HG03175 (cell line): Measurements from ENCODE around the gene BRME1.
"Not testable (repeated sequence)": the region's sequence is repeated elsewhere in the genome, so short reads cannot be mapped to it uniquely, and the experiment has no call there.

Experiments used
- ATAC-seq: cut with Tn5 transposase; IDR thresholded peaks from one replicate; pipeline ENCODE4 v1.9.1; 2021; ENCODE audit warnings: mild to moderate bottlenecking, moderate library complexity; ENCODE audit not compliant: unreplicated experiment

BRME1 gene

GRCh38 chr19:13929340-13929739 is 23.4 kb upstream of the BRME1 start:
- no peak for ATAC-seq

- ATAC-seq, result no peak
Observed at GRCh38 chr19:13926715-13927114, 20.8 kb upstream of the BRME1 start.

GRCh38 chr19:13926010-13926409 is 20.1 kb upstream of the BRME1 start:
- no peak for ATAC-seq

- ATAC-seq, result no peak
Observed at GRCh38 chr19:13923194-13923987, 17.5 kb upstream of the BRME1 start.

GRCh38 chr19:13922118-13922517 is 16.2 kb upstream of the BRME1 start:
- ATAC-seq, result not testable (repeated sequence)

DNA sequence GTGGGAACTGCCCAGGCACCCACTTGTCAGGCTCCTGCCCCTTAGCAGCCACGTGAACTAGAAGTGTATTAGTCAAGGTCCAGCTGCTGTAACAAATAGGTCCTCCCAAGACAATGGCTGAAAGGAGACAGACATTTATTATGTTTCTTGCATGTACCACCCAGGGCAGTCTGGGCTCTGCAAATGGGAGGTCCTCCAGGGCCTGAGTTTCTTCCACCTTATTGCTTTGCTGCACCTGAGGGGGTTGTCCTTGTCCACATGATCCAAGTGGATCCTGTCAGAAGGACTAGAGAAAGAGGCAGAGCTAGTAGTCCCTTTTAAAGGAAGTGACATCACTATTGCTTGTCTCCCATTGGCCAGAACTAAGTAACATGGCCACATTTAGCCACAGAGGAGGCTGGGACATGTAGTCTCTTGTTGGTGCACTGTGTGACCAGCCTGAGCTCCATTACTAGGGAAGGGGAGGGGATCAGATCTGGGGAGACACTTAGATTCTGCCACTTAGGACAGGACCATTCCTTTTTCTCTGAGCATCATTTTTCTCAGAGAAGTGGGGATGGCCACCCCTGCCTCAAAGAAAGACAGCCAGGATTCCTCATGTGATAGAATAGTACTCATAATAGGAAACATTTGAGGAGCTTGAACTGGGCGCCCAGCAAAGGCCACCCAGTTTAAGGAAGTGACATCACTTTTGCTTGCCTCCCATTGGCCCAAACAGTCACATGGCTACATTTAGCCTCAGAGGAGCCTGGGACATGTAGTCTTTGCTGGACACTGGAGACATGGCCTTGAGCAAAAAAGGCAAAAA is 15.2 kb upstream of the BRME1 start:
- no peak for ATAC-seq

GRCh38 chr19:13920524-13920923 is 14.6 kb upstream of the BRME1 start:
- ATAC-seq, result no peak

- no peak for ATAC-seq
Observed at GRCh38 chr19:13918726-13919411, 13.0 kb upstream of the BRME1 start.

DNA sequence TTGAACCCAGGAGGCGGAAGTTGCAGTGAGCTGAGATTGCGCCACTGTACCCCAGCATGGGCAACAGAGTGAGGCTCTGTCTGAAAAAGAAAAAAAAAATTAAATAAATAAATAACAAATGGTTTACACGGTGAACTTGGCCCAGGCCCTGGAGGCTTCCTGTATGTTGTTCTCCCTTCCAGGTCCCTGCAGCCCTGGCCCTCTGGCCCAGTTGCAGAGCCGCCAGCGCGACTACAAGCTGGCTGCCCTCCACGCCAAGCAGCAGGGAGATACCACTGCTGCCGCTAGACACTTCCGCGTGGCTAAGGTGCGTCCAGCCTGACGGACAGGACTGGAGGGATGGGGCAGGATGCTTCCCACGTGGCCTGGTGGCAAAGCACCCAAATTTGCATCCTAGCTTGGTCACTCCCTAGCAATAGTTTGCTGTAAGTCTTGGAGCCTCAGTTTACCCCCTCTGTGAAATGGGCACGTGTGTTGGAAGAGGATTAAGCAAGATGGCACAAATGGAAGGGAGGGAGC is 12.0 kb upstream of the BRME1 start:
- ATAC-seq, result no peak

DNA sequence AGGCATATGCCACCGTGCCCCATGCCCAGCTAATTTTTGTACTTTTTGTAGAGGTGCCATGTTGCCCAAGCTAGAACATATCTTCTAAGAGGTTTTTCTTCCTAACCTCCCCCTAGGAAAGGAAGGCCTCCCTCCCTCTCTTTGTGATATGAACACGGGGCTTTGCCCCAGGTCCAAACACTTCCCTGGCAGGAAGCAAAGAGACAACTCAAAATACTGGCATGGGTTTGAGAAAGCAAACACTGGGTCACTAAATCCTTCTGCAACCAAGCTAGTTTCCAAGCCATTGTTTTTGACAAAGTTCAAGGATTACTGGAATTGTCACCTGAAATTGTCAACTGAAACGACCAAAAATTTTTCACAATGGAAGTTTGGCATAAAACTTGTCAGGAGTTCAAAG is 8.9 kb upstream of the BRME1 start:
- ATAC-seq, result no peak

- no peak for ATAC-seq
Observed at GRCh38 chr19:13913352-13913751, 7.4 kb upstream of the BRME1 start.

DNA sequence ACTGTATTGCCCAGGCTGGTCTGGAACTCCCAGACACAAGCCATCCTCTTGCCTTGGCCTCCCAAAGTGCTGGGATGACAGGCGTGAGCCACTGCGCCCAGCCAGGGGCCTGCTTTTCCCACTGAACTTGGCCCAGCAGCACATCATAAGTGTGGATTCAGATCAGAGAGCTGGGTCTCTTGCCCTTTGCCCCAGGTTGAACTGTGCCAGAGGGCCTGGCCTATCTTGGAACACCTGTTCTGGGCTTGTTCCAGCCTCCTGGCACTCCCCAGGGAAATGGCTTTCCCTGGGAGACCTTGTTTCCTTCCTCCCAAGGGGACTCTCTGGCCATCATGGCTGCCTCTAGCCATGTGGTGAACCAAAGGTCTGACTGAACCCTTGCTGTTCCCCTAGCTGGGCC is 3.5 kb upstream of the BRME1 start:
- ATAC-seq, result no peak

GRCh38 chr19:13908674-13909073 is 2.8 kb upstream of the BRME1 start:
- ATAC-seq, result no peak

GRCh38 chr19:13906910-13907309 is 993 bp upstream of the BRME1 start:
- no peak for ATAC-seq

GRCh38 chr19:13906521-13906904 is 596 bp upstream of the BRME1 start:
- ATAC-seq, result peak; percentile 14

DNA sequence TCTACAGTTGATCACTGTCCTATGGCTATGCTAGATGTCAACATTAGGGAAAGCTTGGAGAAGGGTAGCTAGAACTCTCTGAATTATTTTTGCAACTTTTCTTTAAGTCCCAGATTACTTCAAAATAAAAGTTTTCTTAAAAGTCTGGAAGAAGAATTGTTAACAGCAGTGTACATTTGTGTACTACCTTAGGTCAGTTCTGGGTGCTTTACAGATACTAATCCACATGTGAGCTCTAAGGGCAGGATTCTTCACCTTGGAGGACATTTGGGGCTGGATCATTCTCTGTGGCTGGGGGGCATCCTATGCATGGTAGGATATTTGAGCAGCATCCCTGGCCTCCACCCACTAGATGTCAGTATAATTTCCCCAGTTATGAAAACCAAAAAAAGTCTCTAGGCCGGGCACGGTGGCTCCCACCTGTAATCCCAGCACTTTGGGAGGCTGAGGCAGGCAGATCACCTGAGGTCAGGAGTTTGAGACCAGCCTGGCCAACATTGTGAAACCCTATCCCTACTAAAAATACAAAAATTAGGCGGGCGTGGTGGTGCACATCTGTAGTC is 2.8 kb downstream of the BRME1 start:
- no peak for ATAC-seq

- no peak for ATAC-seq
Observed at GRCh38 chr19:13899912-13900584, 5.9 kb downstream of the BRME1 start.

DNA sequence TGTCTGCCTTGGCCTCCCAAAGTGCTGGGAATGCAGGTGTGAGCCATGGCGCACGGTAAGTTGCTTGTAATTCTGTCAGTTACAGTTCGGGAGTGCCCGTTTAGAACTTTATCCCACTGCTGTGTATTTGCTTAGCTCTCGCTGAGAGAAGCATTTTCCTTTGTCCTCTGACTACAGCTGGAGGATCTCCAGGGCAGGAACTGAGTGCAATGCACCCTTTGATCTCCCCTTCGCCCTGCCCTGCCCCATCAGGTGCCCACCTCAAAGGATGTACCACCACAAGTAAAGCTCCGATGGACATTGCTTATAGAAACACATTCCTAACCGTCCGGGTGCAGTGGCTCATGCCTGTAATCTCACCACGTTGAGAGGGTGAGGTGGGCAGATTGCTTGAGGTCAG is 6.5 kb downstream of the BRME1 start:
- no peak for ATAC-seq

DNA sequence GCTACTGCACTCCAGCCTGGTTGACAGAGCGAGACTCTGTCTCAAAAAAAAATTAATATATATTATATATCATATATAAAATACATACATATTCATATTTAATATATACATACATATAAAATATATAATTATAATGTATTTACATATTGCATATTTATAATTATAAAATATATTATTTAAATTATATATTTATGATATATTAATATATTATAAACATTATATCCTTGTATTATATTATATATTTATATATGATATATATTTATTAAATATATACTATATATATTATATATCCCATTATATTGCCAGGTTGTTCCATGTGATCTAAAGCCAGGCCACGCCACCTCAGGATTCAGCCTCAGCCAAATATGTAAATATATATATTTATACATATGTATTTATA is 9.7 kb downstream of the BRME1 start:
- no peak for ATAC-seq

DNA sequence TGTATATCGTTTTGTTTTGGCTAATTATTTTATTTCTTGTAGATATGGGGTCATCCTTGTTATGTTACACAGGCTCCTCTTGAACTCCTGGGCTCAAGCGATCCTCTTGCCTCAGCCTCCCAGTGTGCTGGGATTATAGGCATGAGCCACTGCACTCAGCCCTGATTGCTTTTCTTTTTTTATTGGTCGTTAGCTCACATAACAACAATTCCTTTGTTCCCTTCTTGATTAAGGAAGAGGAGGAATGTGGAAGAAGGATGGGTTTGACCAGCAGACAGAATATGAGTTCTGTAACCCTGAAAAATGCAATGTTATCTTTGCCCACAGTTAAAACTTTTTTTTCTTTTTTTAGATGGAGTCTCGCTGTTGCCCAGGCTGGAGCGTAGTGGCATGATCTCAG is 11.4 kb downstream of the BRME1 start:
- no peak for ATAC-seq

- ATAC-seq, result no peak
Observed at GRCh38 chr19:13892870-13893269, 13.0 kb downstream of the BRME1 start.
